Cardiac septum (tissue), 1 donor: Measurements from ENCODE around the gene RHOT1. TPM values are rescaled to one million over a fixed set of nuclear protein-coding genes. Genes with fewer than 3 reads are reported as not detected.
A peak's percentile ranks its signal among the peaks of the same experiment; 100 is the strongest.

ENCODE experiments used
- DNase-seq: peaks from one replicate; pipeline ENCODE4 v3.0.0-alpha.2; 2020; ENCODE audit warnings: low spot score
- intact Hi-C: fragments of 100-400 bp; cut with DNase I; formaldehyde crosslinking; loops from one replicate; pipeline ENCODE4 v1.14.0; 2022
- total RNA-seq: library from RNA; stranded (reverse); fragmentation: NEBNext Ultra II Directional; extraction: Animal tissue kit (Norgen Biotek cat#: 25700); gene quantifications from one replicate; pipeline ENCODE4 v1.2.1, GENCODE V29; 2021
- donor health status: DM: no; HTN: no; CAD: no.

Gene RHOT1
- total RNA-seq, 1 donor from 2014 or later, result 39.4 TPM

- intact Hi-C loops, result no loop called here
- DNase-seq, result no peak
Observed at GRCh38 chr17:32206861-32207260, 64.6 kb downstream of the RHOT1 start.

GRCh38 chr17:32208436-32208835, 66.1 kb downstream of the RHOT1 start:
- intact Hi-C loops, result no loop called here
- DNase-seq, result no peak

GRCh38 chr17:32209608-32210007, 67.3 kb downstream of the RHOT1 start:
- intact Hi-C loops, result no loop called here
- DNase-seq, result no peak

- no peak for DNase-seq
- intact Hi-C loops, result no loop called here
Observed at GRCh38 chr17:32211671-32212070, 69.4 kb downstream of the RHOT1 start.

- intact Hi-C loops, result no loop called here
- no peak for DNase-seq
Observed at GRCh38 chr17:32215696-32216095, 73.4 kb downstream of the RHOT1 start.

GRCh38 chr17:32222621-32223020, 80.3 kb downstream of the RHOT1 start:
- DNase-seq, result no peak
- intact Hi-C loops, result no loop called here

- intact Hi-C loops, result no loop called here
- DNase-seq, result no peak
Observed at GRCh38 chr17:32223703-32224102, 81.4 kb downstream of the RHOT1 start.

- DNase-seq, result no peak
- intact Hi-C loops, result no loop called here
Observed at GRCh38 chr17:32226886-32227285, 84.6 kb downstream of the RHOT1 start.

- intact Hi-C loops, result no loop called here
- DNase-seq, result no peak
Observed at GRCh38 chr17:32227910-32228309, 85.6 kb downstream of the RHOT1 start.

- intact Hi-C loops, result no loop called here
Observed at GRCh38 chr17:32235588-32235987, 93.3 kb downstream of the RHOT1 start.

GRCh38 chr17:32239456-32239855, 97.2 kb downstream of the RHOT1 start:
- DNase-seq, result no peak
- intact Hi-C loops, result no loop called here

More at GRCh38 chr17:32235588-32235987, 93.3 kb downstream of the RHOT1 start:
- DNase-seq, result no peak

- intact Hi-C loops, result no loop called here
- DNase-seq, result peak; percentile 84
Observed at GRCh38 chr17:32240750-32241149, 98.4 kb downstream of the RHOT1 start.

- no peak for DNase-seq
- intact Hi-C loops, result no loop called here
Observed at GRCh38 chr17:32241640-32242039, 99.3 kb downstream of the RHOT1 start.

- DNase-seq, result no peak
- intact Hi-C loops, result no loop called here
Observed at GRCh38 chr17:32249475-32249874, 107.2 kb downstream of the RHOT1 start.

GRCh38 chr17:32253117-32253611, 110.9 kb downstream of the RHOT1 start:
- intact Hi-C loops, result loop anchor here (1.0 kb wide), 1 partner anchor 66 kb away; no protein-coding TSS in a partner anchor
- DNase-seq, result peak; percentile 87

- DNase-seq, result no peak
- intact Hi-C loops, result no loop called here
Observed at GRCh38 chr17:32256012-32256700, 113.9 kb downstream of the RHOT1 start.

- intact Hi-C loops, result no loop called here
Observed at GRCh38 chr17:32256701-32257019, 114.4 kb downstream of the RHOT1 start.

GRCh38 chr17:32258383-32259140, 116.3 kb downstream of the RHOT1 start:
- DNase-seq, result no peak
- intact Hi-C loops, result no loop called here

More at GRCh38 chr17:32256701-32257019, 114.4 kb downstream of the RHOT1 start:
- no peak for DNase-seq

- DNase-seq, result no peak
- intact Hi-C loops, result no loop called here
Observed at GRCh38 chr17:32259586-32259985, 117.3 kb downstream of the RHOT1 start.

- intact Hi-C loops, result no loop called here
- DNase-seq, result no peak
Observed at GRCh38 chr17:32261417-32261736, 119.1 kb downstream of the RHOT1 start.

- intact Hi-C loops, result no loop called here
- DNase-seq, result no peak
Observed at GRCh38 chr17:32261936-32262510, 119.7 kb downstream of the RHOT1 start.
